Activated CD8-positive, alpha-beta T cell treated with anti-CD3 and anti-CD28 coated beads for 36 hours (primary cell): ENCODE data around the gene NXNL1. TPM values are rescaled to one million over a fixed set of nuclear protein-coding genes. Genes with fewer than 3 reads are reported as not detected.

Experiments
- ATAC-seq: fragments of 200-7000 bp; cut with Tn5 transposase; one replicate; pipeline ENCODE4 v1.10.0; 2021; ENCODE audit warnings: mild to moderate bottlenecking, moderate library complexity
- CTCF ChIA-PET: fragments of 350-600 bp; sonication (Branson Sonifier 250); formaldehyde crosslinking; loops from one replicate; lab custom pipeline; 2021; ENCODE audit warnings: antibody characterized with exemption; lab: Charles Lee
- POLR2A ChIA-PET: fragments of 350-600 bp; sonication (Branson Sonifier 250); formaldehyde crosslinking; loops from one replicate; lab custom pipeline; 2021; ENCODE audit warnings: antibody characterized with exemption; lab: Charles Lee
- DNase-seq: peaks from one replicate; pipeline ENCODE4 v3.0.0-alpha.2; 2020
- H3K27ac Mint-ChIP-seq: one replicate; pipeline ENCODE4 v1.8.0; 2021; ENCODE audit warnings: mild to moderate bottlenecking, mixed read lengths
- H3K27me3 Mint-ChIP-seq: one replicate; pipeline ENCODE4 v1.8.0; 2021; ENCODE audit warnings: mixed read lengths
- H3K36me3 Mint-ChIP-seq: one replicate; pipeline ENCODE4 v1.8.0; 2021; ENCODE audit warnings: low read depth, mixed read lengths
- H3K4me1 Mint-ChIP-seq: one replicate; pipeline ENCODE4 v1.8.0; 2021; ENCODE audit warnings: low read depth, mixed read lengths
- H3K4me3 Mint-ChIP-seq: one replicate; pipeline ENCODE4 v1.8.0; 2021; ENCODE audit warnings: mild to moderate bottlenecking, moderate library complexity, mixed read lengths
- H3K9me3 Mint-ChIP-seq: one replicate; pipeline ENCODE4 v1.8.0; 2021; ENCODE audit warnings: mixed read lengths
- intact Hi-C: fragments of 100-400 bp; cut with micrococcal nuclease; formaldehyde crosslinking; loops from one replicate; pipeline ENCODE4 v1.10.0; 2022
- total RNA-seq, 2 experiments: library from RNA; stranded (reverse); gene quantifications; one replicate each; pipeline ENCODE4 v1.2.3, GENCODE V29; 2021
- TF ChIP-seq, protein P1 (sequence below): fragments of 200-600 bp; IDR thresholded peaks from one replicate; pipeline ENCODE4 v1.8.0; 2022; ENCODE audit warnings: antibody characterized with exemption, mild to moderate bottlenecking

Gene NXNL1
- total RNA-seq, 2 experiments from 2014 or later, result not detected

DNA sequence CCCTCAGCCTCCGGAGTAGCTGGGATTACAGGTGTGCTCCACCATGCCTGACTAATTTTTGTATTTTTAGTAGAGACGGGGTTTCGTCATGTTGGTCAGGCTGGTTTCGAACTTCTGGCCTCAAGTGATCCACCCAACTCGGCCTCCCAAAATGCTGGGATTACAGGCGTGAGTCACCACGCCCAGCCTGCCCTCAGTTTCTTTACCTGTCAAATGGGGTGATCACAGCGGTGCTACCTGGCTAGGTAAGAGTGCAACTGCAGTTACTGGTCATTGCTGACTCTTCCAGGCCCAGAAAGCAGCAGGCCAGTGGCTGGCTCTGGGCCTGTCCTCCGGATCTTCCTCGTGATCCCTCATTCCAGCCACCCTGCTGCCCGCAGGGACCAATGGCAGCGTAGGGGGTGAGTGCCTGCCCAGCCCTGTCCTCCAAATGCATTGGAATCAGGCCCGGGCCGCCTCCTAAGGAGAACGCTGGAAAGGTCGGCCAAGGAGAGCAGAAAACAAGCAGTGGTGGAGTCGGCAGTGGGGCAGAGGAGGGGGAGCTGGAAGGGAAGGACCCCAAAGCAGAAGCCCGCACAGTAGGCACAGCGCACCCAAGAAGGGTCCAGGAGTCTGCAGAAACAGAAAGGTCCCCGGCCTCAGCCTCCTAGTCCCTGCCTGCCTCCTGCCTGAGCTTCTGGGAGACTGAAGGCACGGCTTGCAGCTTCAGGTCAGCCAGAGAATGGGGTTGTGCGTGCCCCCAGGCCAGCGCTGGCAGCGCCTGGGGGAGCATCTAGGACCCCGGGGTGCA lies 7.8 kb upstream of the NXNL1 start:
- DNase-seq (no peak), ATAC-seq (no peak)
- intact Hi-C loops, result no loop called here
- TF ChIP-seq, protein P1, sequence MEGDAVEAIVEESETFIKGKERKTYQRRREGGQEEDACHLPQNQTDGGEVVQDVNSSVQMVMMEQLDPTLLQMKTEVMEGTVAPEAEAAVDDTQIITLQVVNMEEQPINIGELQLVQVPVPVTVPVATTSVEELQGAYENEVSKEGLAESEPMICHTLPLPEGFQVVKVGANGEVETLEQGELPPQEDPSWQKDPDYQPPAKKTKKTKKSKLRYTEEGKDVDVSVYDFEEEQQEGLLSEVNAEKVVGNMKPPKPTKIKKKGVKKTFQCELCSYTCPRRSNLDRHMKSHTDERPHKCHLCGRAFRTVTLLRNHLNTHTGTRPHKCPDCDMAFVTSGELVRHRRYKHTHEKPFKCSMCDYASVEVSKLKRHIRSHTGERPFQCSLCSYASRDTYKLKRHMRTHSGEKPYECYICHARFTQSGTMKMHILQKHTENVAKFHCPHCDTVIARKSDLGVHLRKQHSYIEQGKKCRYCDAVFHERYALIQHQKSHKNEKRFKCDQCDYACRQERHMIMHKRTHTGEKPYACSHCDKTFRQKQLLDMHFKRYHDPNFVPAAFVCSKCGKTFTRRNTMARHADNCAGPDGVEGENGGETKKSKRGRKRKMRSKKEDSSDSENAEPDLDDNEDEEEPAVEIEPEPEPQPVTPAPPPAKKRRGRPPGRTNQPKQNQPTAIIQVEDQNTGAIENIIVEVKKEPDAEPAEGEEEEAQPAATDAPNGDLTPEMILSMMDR, result no peak
- Mint-ChIP-seq H3K4me3 (peak overlapping the region; percentile 92), H3K4me1 (peaks cover 30% of the 10 kb centered on the region), H3K27me3 (no peaks in the 10 kb centered on the region), H3K27ac (no peak overlapping the region), H3K36me3 (no peaks in the 10 kb centered on the region), H3K9me3 (no peaks in the 10 kb centered on the region)
- CTCF ChIA-PET, result interaction anchor here (0.8 to 6.0 kb wide), 5 partner anchors 12 to 106 kb away, joined by 3 to 32 read pairs (median 5); no protein-coding TSS in a partner anchor
- POLR2A ChIA-PET, result interaction anchor here (1.4 kb wide), 1 partner anchor 74 kb away, joined by 4 read pairs; no protein-coding TSS in a partner anchor

DNA sequence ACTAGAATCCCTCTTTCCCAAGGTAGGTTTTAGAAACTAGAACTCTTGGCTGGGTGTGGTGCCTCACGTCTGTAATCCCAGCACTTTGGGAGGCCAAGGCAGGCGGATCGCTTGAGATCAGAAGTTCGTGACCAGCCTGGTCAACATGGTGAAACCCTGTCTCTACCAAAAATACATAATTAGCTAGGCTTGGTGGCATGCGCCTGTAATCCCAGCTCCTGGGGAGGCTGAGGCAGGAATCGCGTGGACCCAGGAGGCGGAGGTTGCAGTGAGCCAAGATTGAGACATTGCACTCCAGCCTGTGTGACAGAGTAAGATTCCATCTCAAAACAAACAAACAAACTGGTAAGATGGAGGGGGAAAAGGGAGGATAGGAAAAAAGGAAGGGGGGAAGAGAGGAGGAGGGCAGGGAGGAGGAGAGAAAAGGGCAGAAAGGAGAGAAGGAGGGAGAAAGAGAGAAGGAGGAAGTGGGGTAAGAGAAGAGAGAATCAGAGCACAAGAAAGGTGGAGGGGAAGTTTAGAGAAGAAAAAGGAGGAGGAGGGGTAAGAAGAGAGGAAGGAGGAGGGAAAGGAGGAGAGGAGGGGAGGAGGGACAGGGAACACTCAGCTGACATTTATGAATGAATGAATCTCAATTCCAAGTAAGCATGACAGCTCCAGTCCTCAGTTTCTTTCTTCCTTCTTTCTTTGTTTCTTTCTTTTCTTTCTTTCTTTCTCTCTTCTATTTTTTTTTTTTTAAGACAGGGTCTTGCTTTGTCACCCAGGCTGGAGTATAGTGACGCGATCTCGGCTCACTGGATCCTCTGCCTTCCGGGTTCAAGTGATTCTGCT lies 7.0 kb upstream of the NXNL1 start:
- no peaks in the 10 kb centered on the region for H3K36me3 Mint-ChIP-seq
- DNase-seq (no peak), ATAC-seq (no peak)
- no peak overlapping the region for H3K27ac Mint-ChIP-seq
- POLR2A ChIA-PET, result interaction anchor here (1.5 kb wide), 1 partner anchor 36 kb away, joined by 3 read pairs; no protein-coding TSS in a partner anchor
- CTCF ChIA-PET, result interaction anchor here (0.6 to 6.0 kb wide), 8 partner anchors 11 to 76 kb away, joined by 3 to 32 read pairs (median 8); no protein-coding TSS in a partner anchor
- intact Hi-C loops, result no loop called here
- H3K9me3 Mint-ChIP-seq, result no peaks in the 10 kb centered on the region
- no peak overlapping the region for H3K4me3 Mint-ChIP-seq
- H3K4me1 Mint-ChIP-seq, result peaks cover 22% of the 10 kb centered on the region
- TF ChIP-seq, protein P1, result no peak
- H3K27me3 Mint-ChIP-seq, result no peaks in the 10 kb centered on the region

- Mint-ChIP-seq H3K4me1 (peaks cover 21% of the 10 kb centered on the region), H3K27ac (no peak overlapping the region), H3K27me3 (no peaks in the 10 kb centered on the region), H3K4me3 (no peak overlapping the region), H3K9me3 (no peaks in the 10 kb centered on the region), H3K36me3 (no peaks in the 10 kb centered on the region)
- intact Hi-C loops, result no loop called here
- DNase-seq (no peak), ATAC-seq (no peak)
- CTCF ChIA-PET, result interaction anchor here (0.6 to 6.0 kb wide), 24 partner anchors 9 to 157 kb away, joined by 3 to 32 read pairs (median 4); partner anchors contain the start of genes BST2, CCDC194, DDA1 and PGLS
- TF ChIP-seq, protein P1, result peak; percentile 8
- POLR2A ChIA-PET, result interaction anchor here (1.5 kb wide), 1 partner anchor 34 kb away, joined by 3 read pairs; no protein-coding TSS in a partner anchor
Measured at GRCh38 chr19:17466487-17466850, 5.7 kb upstream of the NXNL1 start.

DNA sequence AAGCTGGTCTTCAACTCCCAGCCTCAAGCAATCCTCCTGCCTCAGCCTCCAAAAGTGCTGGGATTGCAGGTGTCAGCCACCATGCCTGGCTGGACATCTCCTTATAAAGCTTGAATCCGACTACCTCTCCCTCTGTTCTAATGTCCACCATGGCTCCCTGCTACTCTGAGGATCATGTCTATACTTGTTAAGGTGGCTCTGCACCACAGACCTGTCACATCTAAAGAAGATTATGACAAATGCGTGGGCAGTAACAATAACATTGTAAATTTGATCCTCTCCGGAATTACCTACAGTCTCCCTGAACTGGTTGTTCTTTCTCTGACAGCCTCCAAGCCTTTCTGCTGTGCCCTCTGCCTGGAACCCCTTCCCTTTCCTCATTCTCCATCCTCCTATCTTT lies 1.8 kb downstream of the NXNL1 start:
- POLR2A ChIA-PET, result no interaction called here
- Mint-ChIP-seq H3K36me3 (no peaks in the 10 kb centered on the region), H3K27me3 (peaks cover 26% of the 10 kb centered on the region), H3K4me1 (peaks cover 2% of the 10 kb centered on the region), H3K4me3 (no peak overlapping the region), H3K27ac (no peak overlapping the region), H3K9me3 (no peaks in the 10 kb centered on the region)
- DNase-seq (no peak), ATAC-seq (no peak)
- TF ChIP-seq, protein P1, result no peak
- intact Hi-C loops, result loop anchor here (10.0 kb wide), 1 partner anchor 54 kb away; the partner anchor contains the start of gene BST2
- CTCF ChIA-PET, result no interaction called here
